A549 (cell line): ENCODE measurements around the gene NAV3. TPM values are rescaled to one million over a fixed set of nuclear protein-coding genes. Genes with fewer than 3 reads are reported as not detected.

Source experiments
- ATAC-seq, 2 experiments: fragments of 200-7000 bp in 1 of 2; fragments of >200 bp in 1 of 2; cut with Nextera tagmentation in 1 of 2; cut with Tn5 transposase in 1 of 2; 3 replicates each; pipeline versions ENCODE4 v1.8.0 to v1.9.1; 2018 to 2020; ENCODE audit warnings: mild to moderate bottlenecking in 1 of 2, moderate library complexity in 1 of 2
- CTCF ChIA-PET: fragments of 300-600 bp; sonication (Branson Sonifier 250); formaldehyde crosslinking; extraction: SDS; loops from one replicate; lab custom pipeline; 2021; ENCODE audit warnings: antibody characterized with exemption, inconsistent platforms; lab: Yijun Ruan, JAX
- POLR2A ChIA-PET: fragments of 350-600 bp; formaldehyde crosslinking; extraction: SDS; loops from one replicate; lab custom pipeline; 2021; ENCODE audit warnings: antibody characterized with exemption, inconsistent platforms; lab: Yijun Ruan, JAX
- DNase-seq, 2 experiments: peaks; one replicate each; pipeline versions ENCODE4 v3.0.0 to v3.0.0-alpha.2; 2011 to 2016; ENCODE audit warnings: low read depth in 1 of 2, low spot score in 1 of 2
- FAIRE-seq: peaks from 2 replicates; lab custom pipeline; 2011; peaks lifted over from hg19 to GRCh38; lab: Jason Lieb, UNC
- H3K27ac ChIP-seq, 2 experiments: fragments of >200 bp; sonication (Bioruptor Twin); formaldehyde crosslinking; 3 replicates each; pipeline ENCODE4 v1.5.1; 2016 to 2017
- H3K4me1 ChIP-seq: fragments of >200 bp; sonication (Bioruptor Twin); formaldehyde crosslinking; 3 replicates; pipeline ENCODE4 v1.6.1; 2016
- H3K4me2 ChIP-seq: fragments of >200 bp; sonication (Bioruptor Twin); formaldehyde crosslinking; 3 replicates; pipeline ENCODE4 v1.6.1; 2016
- H3K4me3 ChIP-seq: fragments of >200 bp; sonication (Bioruptor Twin); formaldehyde crosslinking; 3 replicates; pipeline ENCODE4 v1.5.1; 2016
- H3K9me3 ChIP-seq: fragments of >200 bp; sonication (Bioruptor Twin); formaldehyde crosslinking; 3 replicates; pipeline ENCODE4 v1.6.1; 2016
- CBX2 ChIP-seq: fragments of 200-600 bp; sonication (generic); IDR thresholded peaks from 2 replicates; pipeline ENCODE4 v1.6.1; 2016; ENCODE audit warnings: low read depth, mild to moderate bottlenecking, borderline replicate concordance
- CBX8 ChIP-seq: fragments of 200-600 bp; sonication (generic); IDR thresholded peaks from 2 replicates; pipeline ENCODE4 v1.6.1; 2016
- CHD4 ChIP-seq: fragments of 200-600 bp; sonication (generic); IDR thresholded peaks from 2 replicates; pipeline ENCODE4 v1.6.1; 2016; ENCODE audit warnings: antibody characterized with exemption, mild to moderate bottlenecking, borderline replicate concordance
- EHF ChIP-seq: fragments of 250-450 bp; sonication (Bioruptor Pico); IDR thresholded peaks from 2 replicates; pipeline ENCODE4 v1.5.0; 2020; ENCODE audit warnings: mild to moderate bottlenecking
- GATA3 ChIP-seq: IDR thresholded peaks from 2 replicates; pipeline ENCODE4 v1.6.1; 2012; ENCODE audit warnings: borderline replicate concordance
- HDAC2 ChIP-seq: fragments of 200-600 bp; sonication (generic); IDR thresholded peaks from 2 replicates; pipeline ENCODE4 v1.6.1; 2016
- HEYL ChIP-seq: fragments of 250-450 bp; sonication (Bioruptor Pico); IDR thresholded peaks from 2 replicates; pipeline ENCODE4 v1.8.0; 2021; ENCODE audit warnings: mild to moderate bottlenecking, moderate library complexity
- MAZ ChIP-seq: fragments of 150-350 bp; IDR thresholded peaks from 2 replicates; pipeline ENCODE4 v1.6.1; 2014; ENCODE audit warnings: antibody characterized with exemption, low read depth, low read length, borderline replicate concordance
- POLR2AphosphoS2 ChIP-seq: conservative IDR thresholded peaks from 2 replicates; pipeline ENCODE4 v1.6.1; 2012; ENCODE audit warnings: low read length, improper control_type of control experiment, inconsistent platforms
- RAD21 ChIP-seq, 2 experiments: fragments of >200 bp in 1 of 2; sonication (Bioruptor Twin) in 1 of 2; formaldehyde crosslinking in 1 of 2; IDR thresholded peaks in 1 of 2; conservative IDR thresholded peaks in 1 of 2; 2 replicates in 1 of 2; 3 replicates in 1 of 2; pipeline ENCODE4 v1.6.1; 2012 to 2018; ENCODE audit warnings: inconsistent platforms in 1 of 2
- RARB ChIP-seq: fragments of 250-450 bp; sonication (Bioruptor Pico); IDR thresholded peaks from 2 replicates; pipeline ENCODE4 v1.8.0; 2021; ENCODE audit warnings: mild to moderate bottlenecking, moderate library complexity
- RCOR1 ChIP-seq: fragments of 150-350 bp; IDR thresholded peaks from 2 replicates; pipeline ENCODE4 v1.6.1; 2014; ENCODE audit warnings: antibody characterized with exemption, low read length, low read depth
- RFX5 ChIP-seq: fragments of 450-650 bp; IDR thresholded peaks from 2 replicates; pipeline ENCODE4 v1.7.1; 2014; ENCODE audit warnings: antibody characterized with exemption, mild to moderate bottlenecking, moderate library complexity
- RNF2 ChIP-seq: fragments of 200-600 bp; sonication (generic); IDR thresholded peaks from 2 replicates; pipeline ENCODE4 v1.6.1; 2016; ENCODE audit warnings: low read depth, mild to moderate bottlenecking, antibody characterized with exemption, moderate library complexity, borderline replicate concordance
- SREBF2 ChIP-seq: fragments of 450-650 bp; IDR thresholded peaks from 2 replicates; pipeline ENCODE4 v1.6.1; 2014; ENCODE audit warnings: mild to moderate bottlenecking, moderate library complexity
- TP53 ChIP-seq: fragments of 250-450 bp; sonication (Bioruptor Pico); IDR thresholded peaks from 2 replicates; pipeline ENCODE4 v1.5.0; 2021; ENCODE audit warnings: mild to moderate bottlenecking, moderate library complexity
- ZNF302 ChIP-seq: fragments of 250-450 bp; sonication (Bioruptor Pico); IDR thresholded peaks from 2 replicates; pipeline ENCODE4 v1.9.0; 2021; ENCODE audit warnings: inconsistent platforms, mild to moderate bottlenecking, moderate library complexity
- WGBS: methylation state at CpG from one replicate; pipeline ENCODE4 v1.1.6; 2017; ENCODE audit errors: missing lambda C conversion rate; 5-methylcytosine and 5-hydroxymethylcytosine counted together
- polyA plus RNA-seq, 4 experiments: library from polyadenylated mRNA; depleted of rRNA in 3 of 4; stranded (reverse); fragments of >200 nt; fragmentation: RNase III in 1 of 4; extraction: RNeasy Plus Mini Kit Qiagen cat#74134 plus additional on column Dnase treatment in 1 of 4; gene quantifications; 2 replicates in 3 of 4; 3 replicates in 1 of 4; pipeline ENCODE4 v1.2.3, GENCODE V29; 2011 to 2017
- TF ChIP-seq, protein P1 (sequence below): fragments of >200 bp; sonication (Bioruptor Twin); formaldehyde crosslinking; IDR thresholded peaks from 3 replicates; pipeline ENCODE4 v1.6.1; 2016
- TF ChIP-seq, protein P2 (sequence below): fragments of 250-450 bp; sonication (Bioruptor Pico); IDR thresholded peaks from 2 replicates; pipeline ENCODE4 v1.5.0; 2021; ENCODE audit warnings: mild to moderate bottlenecking, moderate library complexity, borderline replicate concordance
- TF ChIP-seq, protein P3 (sequence below): fragments of >200 bp; sonication (Bioruptor Twin); formaldehyde crosslinking; IDR thresholded peaks from 2 replicates; pipeline ENCODE4 v1.6.1; 2016

The NAV3 gene
- polyA plus RNA-seq, 2 of the 4 experiments (the other 2 are of a cell fraction) = 8.6 to 9.7 TPM

GRCh38 chr12:78261901-78262300 is 431.2 kb downstream of the NAV3 start:
- Histone ChIP-seq H3K27ac (no peak overlapping the region), H3K9me3 (0 out of 3 replicates have a peak, but pooled peaks cover 4% of the 10 kb centered on the region), H3K4me2 (no peak overlapping the region), H3K4me1 (no peaks in the 10 kb centered on the region), H3K4me3 (no peak overlapping the region)
- WGBS = 19% methylated on average over 2 of the region's 2 CpGs
- DNase-seq = no peak
- CTCF ChIA-PET = interaction anchor here (1.2 to 1.3 kb wide), 2 partner anchors 20 to 115 kb away, joined by 3 read pairs; no protein-coding TSS in a partner anchor
- POLR2A ChIA-PET = no interaction called here
- no peak for FAIRE-seq
- no peak for ATAC-seq
- no peak for TF ChIP-seq POLR2AphosphoS2
- TF ChIP-seq, protein P1, sequence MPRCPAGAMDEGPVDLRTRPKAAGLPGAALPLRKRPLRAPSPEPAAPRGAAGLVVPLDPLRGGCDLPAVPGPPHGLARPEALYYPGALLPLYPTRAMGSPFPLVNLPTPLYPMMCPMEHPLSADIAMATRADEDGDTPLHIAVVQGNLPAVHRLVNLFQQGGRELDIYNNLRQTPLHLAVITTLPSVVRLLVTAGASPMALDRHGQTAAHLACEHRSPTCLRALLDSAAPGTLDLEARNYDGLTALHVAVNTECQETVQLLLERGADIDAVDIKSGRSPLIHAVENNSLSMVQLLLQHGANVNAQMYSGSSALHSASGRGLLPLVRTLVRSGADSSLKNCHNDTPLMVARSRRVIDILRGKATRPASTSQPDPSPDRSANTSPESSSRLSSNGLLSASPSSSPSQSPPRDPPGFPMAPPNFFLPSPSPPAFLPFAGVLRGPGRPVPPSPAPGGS = no peak
- no peak for TF ChIP-seq ZNF302 (CRISPR knock-in tag)
- TF ChIP-seq, protein P2, sequence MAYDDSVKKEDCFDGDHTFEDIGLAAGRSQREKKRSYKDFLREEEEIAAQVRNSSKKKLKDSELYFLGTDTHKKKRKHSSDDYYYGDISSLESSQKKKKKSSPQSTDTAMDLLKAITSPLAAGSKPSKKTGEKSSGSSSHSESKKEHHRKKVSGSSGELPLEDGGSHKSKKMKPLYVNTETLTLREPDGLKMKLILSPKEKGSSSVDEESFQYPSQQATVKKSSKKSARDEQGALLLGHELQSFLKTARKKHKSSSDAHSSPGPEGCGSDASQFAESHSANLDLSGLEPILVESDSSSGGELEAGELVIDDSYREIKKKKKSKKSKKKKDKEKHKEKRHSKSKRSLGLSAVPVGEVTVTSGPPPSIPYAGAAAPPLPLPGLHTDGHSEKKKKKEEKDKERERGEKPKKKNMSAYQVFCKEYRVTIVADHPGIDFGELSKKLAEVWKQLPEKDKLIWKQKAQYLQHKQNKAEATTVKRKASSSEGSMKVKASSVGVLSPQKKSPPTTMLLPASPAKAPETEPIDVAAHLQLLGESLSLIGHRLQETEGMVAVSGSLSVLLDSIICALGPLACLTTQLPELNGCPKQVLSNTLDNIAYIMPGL = no peak
- TF ChIP-seq RARB (CRISPR knock-in tag) = no peak
- TF ChIP-seq RAD21 (conservative IDR thresholded peaks at IDR 0.05 in 1 of 2, IDR thresholded peaks at IDR 0.05 in 1 of 2) = no peak
- no peak for TF ChIP-seq HEYL (CRISPR knock-in tag)
- TF ChIP-seq EHF (CRISPR knock-in tag) = no peak
- no peak for TF ChIP-seq CBX8
- no peak for TF ChIP-seq TP53
- TF ChIP-seq HDAC2 = no peak
- no peak for TF ChIP-seq GATA3
- no peak for TF ChIP-seq RFX5
- TF ChIP-seq, protein P3, sequence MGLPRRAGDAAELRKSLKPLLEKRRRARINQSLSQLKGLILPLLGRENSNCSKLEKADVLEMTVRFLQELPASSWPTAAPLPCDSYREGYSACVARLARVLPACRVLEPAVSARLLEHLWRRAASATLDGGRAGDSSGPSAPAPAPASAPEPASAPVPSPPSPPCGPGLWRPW = no peak
- no peak for TF ChIP-seq CBX2
- no peak for TF ChIP-seq RCOR1
- TF ChIP-seq CHD4 = no peak
- TF ChIP-seq SREBF2 = no peak
- no peak for TF ChIP-seq RNF2
- no peak for TF ChIP-seq MAZ
- TF ChIP-seq, all 56 proteins: peak for 0
